HepG2 (cell line): Measurements from ENCODE around the gene TTPAL. TPM values are rescaled to one million over a fixed set of nuclear protein-coding genes. Genes with fewer than 3 reads are reported as not detected.

Experiments
- ARHGAP35 ChIP-seq: sonication (generic); formaldehyde crosslinking; IDR thresholded peaks from 2 replicates; pipeline ENCODE4 v1.9.0; 2022; ENCODE audit warnings: mild to moderate bottlenecking, inconsistent platforms, moderate library complexity, missing genetic modification reagents, borderline replicate concordance
- KDM5B ChIP-seq: sonication (generic); formaldehyde crosslinking; IDR thresholded peaks from 2 replicates; pipeline ENCODE4 v1.4.0; 2020; ENCODE audit warnings: missing genetic modification reagents, mild to moderate bottlenecking, borderline replicate concordance
- MTA1 ChIP-seq: sonication (generic); formaldehyde crosslinking; IDR thresholded peaks from 2 replicates; pipeline ENCODE4 v1.4.0; 2020; ENCODE audit warnings: missing genetic modification reagents, mild to moderate bottlenecking, borderline replicate concordance
- RFXANK ChIP-seq: IDR thresholded peaks from 2 replicates; pipeline ENCODE4 v1.6.1; 2016
- SALL2 ChIP-seq: sonication (generic); formaldehyde crosslinking; IDR thresholded peaks from 2 replicates; pipeline ENCODE4 v1.8.1; 2023; ENCODE audit warnings: mild to moderate bottlenecking, missing genetic modification reagents, inconsistent platforms
- SATB2 ChIP-seq: sonication (generic); formaldehyde crosslinking; IDR thresholded peaks from 2 replicates; pipeline ENCODE4 v1.5.0; 2020; ENCODE audit warnings: missing genetic modification reagents
- SP1 ChIP-seq, 2 experiments: fragments of 450-650 bp in 1 of 2; sonication (generic) in 1 of 2; formaldehyde crosslinking in 1 of 2; IDR thresholded peaks; 2 replicates each; pipeline versions ENCODE4 v1.4.0 to v1.6.1; 2016 to 2020; ENCODE audit warnings: missing genetic modification reagents in 1 of 2
- TOPORS ChIP-seq: sonication (generic); formaldehyde crosslinking; IDR thresholded peaks from 2 replicates; pipeline ENCODE4 v1.8.0; 2023; ENCODE audit warnings: mild to moderate bottlenecking, missing genetic modification reagents
- ZNF343 ChIP-seq: sonication (generic); formaldehyde crosslinking; IDR thresholded peaks from 2 replicates; pipeline ENCODE4 v1.4.0; 2020; ENCODE audit warnings: mild to moderate bottlenecking, missing genetic modification reagents
- ZNF383 ChIP-seq: sonication (generic); formaldehyde crosslinking; IDR thresholded peaks from 2 replicates; pipeline ENCODE4 v1.4.0; 2020; ENCODE audit warnings: missing genetic modification reagents, mild to moderate bottlenecking, borderline replicate concordance
- ZNF7 ChIP-seq: IDR thresholded peaks from 2 replicates; pipeline ENCODE4 v1.6.1; 2016; ENCODE audit warnings: missing biosample characterization, missing genetic modification reagents
- ZNF703 ChIP-seq: sonication (generic); formaldehyde crosslinking; IDR thresholded peaks from 2 replicates; pipeline ENCODE4 v1.5.1; 2020; ENCODE audit warnings: missing genetic modification reagents, mild to moderate bottlenecking, moderate library complexity, borderline replicate concordance
- ZNF775 ChIP-seq: sonication (generic); formaldehyde crosslinking; IDR thresholded peaks from 2 replicates; pipeline ENCODE4 v1.4.0; 2020; ENCODE audit warnings: missing genetic modification reagents, mild to moderate bottlenecking, moderate library complexity, borderline replicate concordance
- polyA plus RNA-seq, 8 experiments: library from polyadenylated mRNA; depleted of rRNA in 3 of 8; stranded (reverse) in 7 of 8; unstranded in 1 of 8; fragments of >200 nt; fragmentation: Illumina TruSeq in 4 of 8; extraction: Trizol in 4 of 8; gene quantifications; 2 replicates each; pipeline versions ENCODE4 v1.2.1 to v1.2.3, GENCODE V29; 2011 to 2016; ENCODE audit warnings: low read depth in 4 of 8, missing spikeins in 1 of 8, mixed read lengths in 1 of 8; ENCODE audit not compliant: insufficient read depth in 1 of 8
- total RNA-seq, 5 experiments: library from RNA; depleted of rRNA; stranded (reverse); fragments of >200 nt; fragmentation: Illumina TruSeq; extraction: Trizol; gene quantifications; 2 replicates each; pipeline ENCODE4 v1.2.3, GENCODE V29; 2016; ENCODE audit warnings: low read depth in 1 of 5
- TF ChIP-seq, protein P1 (sequence below): sonication (generic); formaldehyde crosslinking; IDR thresholded peaks from 2 replicates; pipeline ENCODE4 v1.4.0; 2020; ENCODE audit warnings: missing genetic modification reagents
- TF ChIP-seq, protein P2 (sequence below): sonication (generic); formaldehyde crosslinking; IDR thresholded peaks from 2 replicates; pipeline ENCODE4 v1.8.0; 2022; ENCODE audit warnings: missing genetic modification reagents, mild to moderate bottlenecking, borderline replicate concordance
- TF ChIP-seq, protein P3 (sequence below), 2 experiments: fragments of 450-650 bp in 1 of 2; sonication (generic) in 1 of 2; formaldehyde crosslinking; IDR thresholded peaks; 2 replicates each; pipeline versions ENCODE4 v1.5.0 to v1.8.0; 2020 to 2022; ENCODE audit warnings: mild to moderate bottlenecking in 1 of 2, missing genetic modification reagents in 1 of 2
- TF ChIP-seq, protein P4 (sequence below): sonication (generic); formaldehyde crosslinking; IDR thresholded peaks from 2 replicates; pipeline ENCODE4 v1.4.0; 2020; ENCODE audit warnings: missing genetic modification reagents
- TF ChIP-seq, protein P5 (sequence below): sonication (generic); formaldehyde crosslinking; IDR thresholded peaks from 2 replicates; pipeline ENCODE4 v1.5.1; 2020; ENCODE audit warnings: mild to moderate bottlenecking, missing genetic modification reagents, moderate library complexity

The TTPAL gene
- total and polyA plus RNA-seq, 2 of the 13 experiments (the other 11 are each of a cell fraction or from before 2014, with no cell fraction given) = 4.3 to 18.8 TPM

DNA sequence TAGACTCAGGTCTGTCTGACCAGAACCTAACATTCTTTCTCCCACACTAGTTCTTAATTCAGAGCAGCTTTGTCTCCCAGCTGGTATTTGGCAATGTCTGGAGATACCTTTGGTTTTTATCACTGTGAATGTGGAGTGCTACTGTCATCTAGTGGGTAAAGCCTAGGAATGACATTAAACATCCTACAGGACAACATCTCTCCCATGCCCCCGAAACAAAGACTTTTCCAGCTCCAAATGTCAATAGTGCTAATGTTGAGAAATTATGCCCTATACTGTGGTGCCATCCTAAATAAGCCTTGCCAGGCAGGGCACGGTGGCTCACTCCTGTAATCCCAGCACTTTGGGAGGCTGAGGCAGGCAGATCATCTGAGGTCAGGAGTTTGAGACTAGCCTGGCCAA is 4.2 kb upstream of the TTPAL start (continued):
- TF ChIP-seq ARHGAP35 = no peak
- peak; percentile 53; the same call in 1 of the 2 replicates for TF ChIP-seq ZNF343
- no peak; the same call in 1 of the 2 replicates for TF ChIP-seq ZNF383 (CRISPR knock-in tag)
- TF ChIP-seq, protein P1, sequence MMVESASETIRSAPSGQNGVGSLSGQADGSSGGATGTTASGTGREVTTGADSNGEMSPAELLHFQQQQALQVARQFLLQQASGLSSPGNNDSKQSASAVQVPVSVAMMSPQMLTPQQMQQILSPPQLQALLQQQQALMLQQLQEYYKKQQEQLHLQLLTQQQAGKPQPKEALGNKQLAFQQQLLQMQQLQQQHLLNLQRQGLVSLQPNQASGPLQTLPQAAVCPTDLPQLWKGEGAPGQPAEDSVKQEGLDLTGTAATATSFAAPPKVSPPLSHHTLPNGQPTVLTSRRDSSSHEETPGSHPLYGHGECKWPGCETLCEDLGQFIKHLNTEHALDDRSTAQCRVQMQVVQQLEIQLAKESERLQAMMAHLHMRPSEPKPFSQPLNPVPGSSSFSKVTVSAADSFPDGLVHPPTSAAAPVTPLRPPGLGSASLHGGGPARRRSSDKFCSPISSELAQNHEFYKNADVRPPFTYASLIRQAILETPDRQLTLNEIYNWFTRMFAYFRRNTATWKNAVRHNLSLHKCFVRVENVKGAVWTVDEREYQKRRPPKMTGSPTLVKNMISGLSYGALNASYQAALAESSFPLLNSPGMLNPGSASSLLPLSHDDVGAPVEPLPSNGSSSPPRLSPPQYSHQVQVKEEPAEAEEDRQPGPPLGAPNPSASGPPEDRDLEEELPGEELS (CRISPR knock-in tag) = no peak
- TF ChIP-seq RFXANK = 0 out of 2 replicates have a peak, but pooled peaks have one; percentile 67
- TF ChIP-seq, protein P2, sequence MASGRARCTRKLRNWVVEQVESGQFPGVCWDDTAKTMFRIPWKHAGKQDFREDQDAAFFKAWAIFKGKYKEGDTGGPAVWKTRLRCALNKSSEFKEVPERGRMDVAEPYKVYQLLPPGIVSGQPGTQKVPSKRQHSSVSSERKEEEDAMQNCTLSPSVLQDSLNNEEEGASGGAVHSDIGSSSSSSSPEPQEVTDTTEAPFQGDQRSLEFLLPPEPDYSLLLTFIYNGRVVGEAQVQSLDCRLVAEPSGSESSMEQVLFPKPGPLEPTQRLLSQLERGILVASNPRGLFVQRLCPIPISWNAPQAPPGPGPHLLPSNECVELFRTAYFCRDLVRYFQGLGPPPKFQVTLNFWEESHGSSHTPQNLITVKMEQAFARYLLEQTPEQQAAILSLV (CRISPR knock-in tag) = no peak
- TF ChIP-seq, protein P3, sequence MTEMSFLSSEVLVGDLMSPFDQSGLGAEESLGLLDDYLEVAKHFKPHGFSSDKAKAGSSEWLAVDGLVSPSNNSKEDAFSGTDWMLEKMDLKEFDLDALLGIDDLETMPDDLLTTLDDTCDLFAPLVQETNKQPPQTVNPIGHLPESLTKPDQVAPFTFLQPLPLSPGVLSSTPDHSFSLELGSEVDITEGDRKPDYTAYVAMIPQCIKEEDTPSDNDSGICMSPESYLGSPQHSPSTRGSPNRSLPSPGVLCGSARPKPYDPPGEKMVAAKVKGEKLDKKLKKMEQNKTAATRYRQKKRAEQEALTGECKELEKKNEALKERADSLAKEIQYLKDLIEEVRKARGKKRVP (CRISPR knock-in tag; IDR thresholded peaks at IDR 0.05) = no peak
- TF ChIP-seq ZNF703 (CRISPR knock-in tag) = no peak
- TF ChIP-seq MTA1 (CRISPR knock-in tag) = no peak
- TF ChIP-seq, protein P4, sequence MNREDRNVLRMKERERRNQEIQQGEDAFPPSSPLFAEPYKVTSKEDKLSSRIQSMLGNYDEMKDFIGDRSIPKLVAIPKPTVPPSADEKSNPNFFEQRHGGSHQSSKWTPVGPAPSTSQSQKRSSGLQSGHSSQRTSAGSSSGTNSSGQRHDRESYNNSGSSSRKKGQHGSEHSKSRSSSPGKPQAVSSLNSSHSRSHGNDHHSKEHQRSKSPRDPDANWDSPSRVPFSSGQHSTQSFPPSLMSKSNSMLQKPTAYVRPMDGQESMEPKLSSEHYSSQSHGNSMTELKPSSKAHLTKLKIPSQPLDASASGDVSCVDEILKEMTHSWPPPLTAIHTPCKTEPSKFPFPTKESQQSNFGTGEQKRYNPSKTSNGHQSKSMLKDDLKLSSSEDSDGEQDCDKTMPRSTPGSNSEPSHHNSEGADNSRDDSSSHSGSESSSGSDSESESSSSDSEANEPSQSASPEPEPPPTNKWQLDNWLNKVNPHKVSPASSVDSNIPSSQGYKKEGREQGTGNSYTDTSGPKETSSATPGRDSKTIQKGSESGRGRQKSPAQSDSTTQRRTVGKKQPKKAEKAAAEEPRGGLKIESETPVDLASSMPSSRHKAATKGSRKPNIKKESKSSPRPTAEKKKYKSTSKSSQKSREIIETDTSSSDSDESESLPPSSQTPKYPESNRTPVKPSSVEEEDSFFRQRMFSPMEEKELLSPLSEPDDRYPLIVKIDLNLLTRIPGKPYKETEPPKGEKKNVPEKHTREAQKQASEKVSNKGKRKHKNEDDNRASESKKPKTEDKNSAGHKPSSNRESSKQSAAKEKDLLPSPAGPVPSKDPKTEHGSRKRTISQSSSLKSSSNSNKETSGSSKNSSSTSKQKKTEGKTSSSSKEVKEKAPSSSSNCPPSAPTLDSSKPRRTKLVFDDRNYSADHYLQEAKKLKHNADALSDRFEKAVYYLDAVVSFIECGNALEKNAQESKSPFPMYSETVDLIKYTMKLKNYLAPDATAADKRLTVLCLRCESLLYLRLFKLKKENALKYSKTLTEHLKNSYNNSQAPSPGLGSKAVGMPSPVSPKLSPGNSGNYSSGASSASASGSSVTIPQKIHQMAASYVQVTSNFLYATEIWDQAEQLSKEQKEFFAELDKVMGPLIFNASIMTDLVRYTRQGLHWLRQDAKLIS = no peak
- 0 out of 2 replicates have a peak, but pooled peaks have one; percentile 32 for TF ChIP-seq SALL2 (CRISPR knock-in tag)
- TF ChIP-seq, protein P5, sequence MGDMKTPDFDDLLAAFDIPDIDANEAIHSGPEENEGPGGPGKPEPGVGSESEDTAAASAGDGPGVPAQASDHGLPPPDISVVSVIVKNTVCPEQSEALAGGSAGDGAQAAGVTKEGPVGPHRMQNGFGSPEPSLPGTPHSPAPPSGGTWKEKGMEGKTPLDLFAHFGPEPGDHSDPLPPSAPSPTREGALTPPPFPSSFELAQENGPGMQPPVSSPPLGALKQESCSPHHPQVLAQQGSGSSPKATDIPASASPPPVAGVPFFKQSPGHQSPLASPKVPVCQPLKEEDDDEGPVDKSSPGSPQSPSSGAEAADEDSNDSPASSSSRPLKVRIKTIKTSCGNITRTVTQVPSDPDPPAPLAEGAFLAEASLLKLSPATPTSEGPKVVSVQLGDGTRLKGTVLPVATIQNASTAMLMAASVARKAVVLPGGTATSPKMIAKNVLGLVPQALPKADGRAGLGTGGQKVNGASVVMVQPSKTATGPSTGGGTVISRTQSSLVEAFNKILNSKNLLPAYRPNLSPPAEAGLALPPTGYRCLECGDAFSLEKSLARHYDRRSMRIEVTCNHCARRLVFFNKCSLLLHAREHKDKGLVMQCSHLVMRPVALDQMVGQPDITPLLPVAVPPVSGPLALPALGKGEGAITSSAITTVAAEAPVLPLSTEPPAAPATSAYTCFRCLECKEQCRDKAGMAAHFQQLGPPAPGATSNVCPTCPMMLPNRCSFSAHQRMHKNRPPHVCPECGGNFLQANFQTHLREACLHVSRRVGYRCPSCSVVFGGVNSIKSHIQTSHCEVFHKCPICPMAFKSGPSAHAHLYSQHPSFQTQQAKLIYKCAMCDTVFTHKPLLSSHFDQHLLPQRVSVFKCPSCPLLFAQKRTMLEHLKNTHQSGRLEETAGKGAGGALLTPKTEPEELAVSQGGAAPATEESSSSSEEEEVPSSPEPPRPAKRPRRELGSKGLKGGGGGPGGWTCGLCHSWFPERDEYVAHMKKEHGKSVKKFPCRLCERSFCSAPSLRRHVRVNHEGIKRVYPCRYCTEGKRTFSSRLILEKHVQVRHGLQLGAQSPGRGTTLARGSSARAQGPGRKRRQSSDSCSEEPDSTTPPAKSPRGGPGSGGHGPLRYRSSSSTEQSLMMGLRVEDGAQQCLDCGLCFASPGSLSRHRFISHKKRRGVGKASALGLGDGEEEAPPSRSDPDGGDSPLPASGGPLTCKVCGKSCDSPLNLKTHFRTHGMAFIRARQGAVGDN = no peak
- no peak for TF ChIP-seq ZNF775 (CRISPR knock-in tag)
- TF ChIP-seq SATB2 (CRISPR knock-in tag) = no peak
- no peak for TF ChIP-seq SP1 (IDR thresholded peaks at IDR 0.05)
- no peak for TF ChIP-seq SP1 (CRISPR knock-in tag; IDR thresholded peaks at IDR 0.05)
- no peak for TF ChIP-seq ZNF7 (CRISPR knock-in tag)
- TF ChIP-seq TOPORS (CRISPR knock-in tag) = no peak
- TF ChIP-seq KDM5B (CRISPR knock-in tag) = no peak
